WTC11 (cell line): ENCODE measurements around the gene ISOC2. TPM values are rescaled to one million over a fixed set of nuclear protein-coding genes. Genes with fewer than 3 reads are reported as not detected.

Experiments
- ATAC-seq: fragments of 200-7000 bp; cut with Tn5 transposase; 2 replicates; pipeline ENCODE4 v1.10.0; 2021; ENCODE audit warnings: mild to moderate bottlenecking, moderate library complexity
- CTCF ChIA-PET: fragments of 300-600 bp; sonication (Branson Sonifier 250); formaldehyde crosslinking; loops from one replicate; lab custom pipeline; 2021; ENCODE audit warnings: antibody characterized with exemption; lab: Charles Lee
- POLR2A ChIA-PET: fragments of 350-600 bp; sonication (Branson Sonifier 250); formaldehyde crosslinking; loops from one replicate; lab custom pipeline; 2021; ENCODE audit warnings: antibody characterized with exemption; lab: Charles Lee
- DNase-seq: peaks from one replicate; pipeline ENCODE4 v3.0.0; 2021; ENCODE audit warnings: low spot score
- H3K27ac Mint-ChIP-seq: 2 replicates; pipeline ENCODE4 v1.8.0; 2021; ENCODE audit warnings: mixed read lengths
- H3K27me3 Mint-ChIP-seq: 2 replicates; pipeline ENCODE4 v1.8.0; 2021; ENCODE audit warnings: low read depth, mild to moderate bottlenecking, moderate library complexity, mixed read lengths
- H3K36me3 Mint-ChIP-seq: 2 replicates; pipeline ENCODE4 v1.8.0; 2021; ENCODE audit warnings: mixed read lengths
- H3K4me1 Mint-ChIP-seq: 2 replicates; pipeline ENCODE4 v1.8.0; 2022; ENCODE audit warnings: mixed read lengths
- H3K4me3 Mint-ChIP-seq: 2 replicates; pipeline ENCODE4 v1.8.0; 2021; ENCODE audit warnings: mild to moderate bottlenecking, moderate library complexity, mixed read lengths
- H3K9me3 Mint-ChIP-seq: 2 replicates; pipeline ENCODE4 v1.8.0; 2021; ENCODE audit warnings: mixed read lengths
- AFF4 ChIP-seq: sonication (generic); formaldehyde crosslinking; IDR thresholded peaks from 2 replicates; pipeline ENCODE4 v1.8.1; 2023; ENCODE audit warnings: mild to moderate bottlenecking, missing genetic modification reagents, borderline replicate concordance
- ARID4B ChIP-seq: sonication (generic); formaldehyde crosslinking; IDR thresholded peaks from 2 replicates; pipeline ENCODE4 v1.8.0; 2023; ENCODE audit warnings: missing genetic modification reagents, mild to moderate bottlenecking, borderline replicate concordance
- ATF1 ChIP-seq: sonication (generic); formaldehyde crosslinking; IDR thresholded peaks from 2 replicates; pipeline ENCODE4 v1.8.1; 2023; ENCODE audit warnings: mild to moderate bottlenecking, moderate library complexity, missing genetic modification reagents
- CREM ChIP-seq: sonication (generic); formaldehyde crosslinking; IDR thresholded peaks from 2 replicates; pipeline ENCODE4 v1.8.1; 2022; ENCODE audit warnings: mild to moderate bottlenecking, missing genetic modification reagents, moderate library complexity
- ELF4 ChIP-seq: sonication (generic); formaldehyde crosslinking; IDR thresholded peaks from 2 replicates; pipeline ENCODE4 v1.8.1; 2022; ENCODE audit warnings: low read depth, mild to moderate bottlenecking, moderate library complexity, missing genetic modification reagents
- FOXK1 ChIP-seq: sonication (generic); formaldehyde crosslinking; IDR thresholded peaks from 2 replicates; pipeline ENCODE4 v1.8.0; 2022; ENCODE audit warnings: mild to moderate bottlenecking, moderate library complexity, missing genetic modification reagents
- FOXP1 ChIP-seq: sonication (generic); formaldehyde crosslinking; IDR thresholded peaks from 2 replicates; pipeline ENCODE4 v1.8.0; 2022; ENCODE audit warnings: missing genetic modification reagents, mild to moderate bottlenecking, moderate library complexity, borderline replicate concordance
- IRF2 ChIP-seq: sonication (generic); formaldehyde crosslinking; IDR thresholded peaks from 2 replicates; pipeline ENCODE4 v1.8.0; 2022; ENCODE audit warnings: low read depth, missing genetic modification reagents, borderline replicate concordance
- JAZF1 ChIP-seq: fragments of 250-450 bp; sonication (Bioruptor Pico); IDR thresholded peaks from 2 replicates; pipeline ENCODE4 v1.9.0; 2021; ENCODE audit warnings: moderate library complexity, mild to moderate bottlenecking, inconsistent platforms
- MLX ChIP-seq: sonication (generic); formaldehyde crosslinking; IDR thresholded peaks from 2 replicates; pipeline ENCODE4 v1.8.1; 2023; ENCODE audit warnings: mild to moderate bottlenecking, missing genetic modification reagents, moderate library complexity
- MYBL2 ChIP-seq: sonication (generic); formaldehyde crosslinking; IDR thresholded peaks from 2 replicates; pipeline ENCODE4 v1.8.1; 2023; ENCODE audit warnings: mild to moderate bottlenecking, moderate library complexity, missing genetic modification reagents
- OVOL2 ChIP-seq: fragments of 250-450 bp; sonication (Bioruptor Pico); IDR thresholded peaks from 2 replicates; pipeline ENCODE4 v1.9.0; 2021; ENCODE audit warnings: mild to moderate bottlenecking, borderline replicate concordance
- PRRX2 ChIP-seq: fragments of 250-450 bp; sonication (Bioruptor Pico); IDR thresholded peaks from 2 replicates; pipeline ENCODE4 v1.8.0; 2021; ENCODE audit warnings: mild to moderate bottlenecking
- SMAD4 ChIP-seq: sonication (generic); formaldehyde crosslinking; IDR thresholded peaks from 2 replicates; pipeline ENCODE4 v1.8.0; 2022; ENCODE audit warnings: mild to moderate bottlenecking, missing genetic modification reagents
- SP1 ChIP-seq: sonication (generic); formaldehyde crosslinking; conservative IDR thresholded peaks from 2 replicates; pipeline ENCODE4 v1.8.1; 2022; ENCODE audit warnings: missing genetic modification reagents
- USF2 ChIP-seq: sonication (generic); formaldehyde crosslinking; IDR thresholded peaks from 2 replicates; pipeline ENCODE4 v1.8.1; 2023; ENCODE audit warnings: mild to moderate bottlenecking, missing genetic modification reagents, moderate library complexity
- ZNF219 ChIP-seq: sonication (generic); formaldehyde crosslinking; IDR thresholded peaks from 2 replicates; pipeline ENCODE4 v1.8.0; 2023; ENCODE audit warnings: missing genetic modification reagents, mild to moderate bottlenecking, borderline replicate concordance
- ZNF263 ChIP-seq: sonication (generic); formaldehyde crosslinking; IDR thresholded peaks from 2 replicates; pipeline ENCODE4 v1.8.1; 2022; ENCODE audit warnings: low read depth, mild to moderate bottlenecking, moderate library complexity, missing genetic modification reagents
- ZNF317 ChIP-seq: sonication (generic); formaldehyde crosslinking; IDR thresholded peaks from 2 replicates; pipeline ENCODE4 v1.8.1; 2023; ENCODE audit warnings: low read depth, mild to moderate bottlenecking, moderate library complexity, missing genetic modification reagents, borderline replicate concordance
- total RNA-seq: library from RNA; stranded (reverse); gene quantifications from 3 replicates; pipeline ENCODE4 v1.2.3, GENCODE V29; 2021
- TF ChIP-seq, protein P1 (sequence below): sonication (generic); formaldehyde crosslinking; IDR thresholded peaks from 2 replicates; pipeline ENCODE4 v1.8.1; 2023; ENCODE audit warnings: mild to moderate bottlenecking, moderate library complexity, missing genetic modification reagents
- TF ChIP-seq, protein P2 (sequence below): sonication (generic); formaldehyde crosslinking; conservative IDR thresholded peaks from 2 replicates; pipeline ENCODE4 v1.8.1; 2022; ENCODE audit warnings: mild to moderate bottlenecking, missing genetic modification reagents

The ISOC2 gene
- total RNA-seq, 1 experiment from 2014 or later, result 96.3 TPM

- ChIA-PET POLR2A (no interaction called here), CTCF (no interaction called here)
- DNase-seq, result no peak
- Mint-ChIP-seq H3K4me1 (peaks cover 1% of the 10 kb centered on the region), H3K27me3 (peaks cover 26% of the 10 kb centered on the region), H3K36me3 (no peaks in the 10 kb centered on the region; the same call in 1 of the 2 replicates), H3K4me3 (no peak overlapping the region), H3K9me3 (peaks cover 20% of the 10 kb centered on the region), H3K27ac (no peak overlapping the region)
- ATAC-seq, result no peak
- no peak for TF ChIP-seq USF2
- no peak for TF ChIP-seq MYBL2 (CRISPR knock-in tag)
- no peak for TF ChIP-seq CREM
- no peak for TF ChIP-seq ZNF219
- TF ChIP-seq FOXP1 (CRISPR knock-in tag), result no peak
- TF ChIP-seq SP1 (CRISPR knock-in tag), result no peak
- TF ChIP-seq, protein P1, sequence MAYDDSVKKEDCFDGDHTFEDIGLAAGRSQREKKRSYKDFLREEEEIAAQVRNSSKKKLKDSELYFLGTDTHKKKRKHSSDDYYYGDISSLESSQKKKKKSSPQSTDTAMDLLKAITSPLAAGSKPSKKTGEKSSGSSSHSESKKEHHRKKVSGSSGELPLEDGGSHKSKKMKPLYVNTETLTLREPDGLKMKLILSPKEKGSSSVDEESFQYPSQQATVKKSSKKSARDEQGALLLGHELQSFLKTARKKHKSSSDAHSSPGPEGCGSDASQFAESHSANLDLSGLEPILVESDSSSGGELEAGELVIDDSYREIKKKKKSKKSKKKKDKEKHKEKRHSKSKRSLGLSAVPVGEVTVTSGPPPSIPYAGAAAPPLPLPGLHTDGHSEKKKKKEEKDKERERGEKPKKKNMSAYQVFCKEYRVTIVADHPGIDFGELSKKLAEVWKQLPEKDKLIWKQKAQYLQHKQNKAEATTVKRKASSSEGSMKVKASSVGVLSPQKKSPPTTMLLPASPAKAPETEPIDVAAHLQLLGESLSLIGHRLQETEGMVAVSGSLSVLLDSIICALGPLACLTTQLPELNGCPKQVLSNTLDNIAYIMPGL, result no peak
- TF ChIP-seq ZNF263 (CRISPR knock-in tag), result no peak
Observed at GRCh38 chr19:55435020-55435419, 26.4 kb downstream of the ISOC2 start.

GRCh38 chr19:55434356-55434919 is 27.0 kb downstream of the ISOC2 start:
- H3K36me3 Mint-ChIP-seq, result no peaks in the 10 kb centered on the region; the same call in 1 of the 2 replicates
- POLR2A ChIA-PET, result no interaction called here
- CTCF ChIA-PET, result no interaction called here
- H3K9me3 Mint-ChIP-seq, result peaks cover 22% of the 10 kb centered on the region
- ATAC-seq (no peak), DNase-seq (no peak)
- H3K27ac Mint-ChIP-seq, result no peak overlapping the region
- no peak for TF ChIP-seq IRF2
- no peak for TF ChIP-seq OVOL2 (CRISPR knock-in tag)
- TF ChIP-seq JAZF1 (CRISPR knock-in tag), result no peak
- TF ChIP-seq ZNF263 (CRISPR knock-in tag), result no peak
- TF ChIP-seq SMAD4 (CRISPR knock-in tag), result no peak
- no peak for TF ChIP-seq ATF1 (CRISPR knock-in tag)
- no peak for TF ChIP-seq PRRX2 (CRISPR knock-in tag)
- TF ChIP-seq AFF4, result no peak
- no peak for TF ChIP-seq ELF4
- TF ChIP-seq ARID4B (CRISPR knock-in tag), result no peak
- no peak for TF ChIP-seq SP1 (CRISPR knock-in tag)
- TF ChIP-seq FOXK1, result no peak
- no peak for TF ChIP-seq MLX
- TF ChIP-seq, protein P2, sequence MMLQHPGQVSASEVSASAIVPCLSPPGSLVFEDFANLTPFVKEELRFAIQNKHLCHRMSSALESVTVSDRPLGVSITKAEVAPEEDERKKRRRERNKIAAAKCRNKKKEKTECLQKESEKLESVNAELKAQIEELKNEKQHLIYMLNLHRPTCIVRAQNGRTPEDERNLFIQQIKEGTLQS (CRISPR knock-in tag), result no peak
- TF ChIP-seq ZNF317 (CRISPR knock-in tag), result no peak
- TF ChIP-seq, all 79 proteins: peak for 0
- Mint-ChIP-seq H3K4me3 (no peak overlapping the region), H3K27me3 (peaks cover 26% of the 10 kb centered on the region), H3K4me1 (no peaks in the 10 kb centered on the region; the same call in 1 of the 2 replicates)
